Upper lobe of right lung (tissue), 1 donor: ENCODE results near the gene SLC35G3. TPM values are rescaled to one million over a fixed set of nuclear protein-coding genes. Genes with fewer than 3 reads are reported as not detected.

Experiments
- ATAC-seq: fragments of 200-7000 bp; cut with Tn5 transposase; one replicate; pipeline ENCODE4 v1.9.1; 2020; ENCODE audit warnings: mild to moderate bottlenecking, moderate library complexity
- DNase-seq: peaks from one replicate; pipeline ENCODE4 v3.0.0-alpha.2; 2020
- H3K27ac ChIP-seq: fragments of 200-600 bp; one replicate; pipeline ENCODE4 v1.8.0; 2022
- H3K27me3 ChIP-seq: fragments of 200-600 bp; one replicate; pipeline ENCODE4 v1.8.0; 2022; ENCODE audit warnings: mild to moderate bottlenecking
- H3K36me3 ChIP-seq: fragments of 200-600 bp; one replicate; pipeline ENCODE4 v1.8.0; 2022
- H3K4me1 ChIP-seq: fragments of 200-600 bp; one replicate; pipeline ENCODE4 v1.8.0; 2022
- H3K4me3 ChIP-seq: fragments of 200-600 bp; one replicate; pipeline ENCODE4 v1.8.0; 2022; ENCODE audit warnings: mild to moderate bottlenecking
- H3K9me3 ChIP-seq: fragments of 200-600 bp; one replicate; pipeline ENCODE4 v1.8.0; 2022
- CTCF ChIP-seq: fragments of 200-600 bp; IDR thresholded peaks from one replicate; pipeline ENCODE4 v1.8.0; 2022; ENCODE audit warnings: antibody characterized with exemption
- intact Hi-C: fragments of 100-400 bp; cut with DNase I; formaldehyde crosslinking; loops from one replicate; pipeline ENCODE4 v1.11.0; 2022
- total RNA-seq: library from RNA; stranded (reverse); fragmentation: NEBNext Ultra II Directional; extraction: Animal tissue kit (Norgen Biotek cat#: 25700); gene quantifications from one replicate; pipeline ENCODE4 v1.2.1, GENCODE V29; 2021
- donor health status: DM: no; HTN: yes; CAD: no; lungs with severe emphysema.

The SLC35G3 gene
- total RNA-seq, 1 donor from 2014 or later, result not detected

- no peak for TF ChIP-seq CTCF
- H3K36me3 ChIP-seq, result no peaks in the 10 kb centered on the region
- intact Hi-C loops, result no loop called here
- no peak overlapping the region for H3K27ac ChIP-seq
- no peaks in the 10 kb centered on the region for H3K9me3 ChIP-seq
- no peak overlapping the region for H3K4me3 ChIP-seq
- DNase-seq, result no peak
- no peaks in the 10 kb centered on the region for H3K27me3 ChIP-seq
- no peak for ATAC-seq
- no peaks in the 10 kb centered on the region for H3K4me1 ChIP-seq
Observed at GRCh38 chr17:35149941-35150340, 44.3 kb downstream of the SLC35G3 start.

GRCh38 chr17:35148144-35148543 lies 46.0 kb downstream of the SLC35G3 start:
- intact Hi-C loops, result no loop called here
- TF ChIP-seq CTCF, result no peak
- Histone ChIP-seq H3K27me3 (no peaks in the 10 kb centered on the region), H3K36me3 (no peaks in the 10 kb centered on the region), H3K4me1 (no peaks in the 10 kb centered on the region), H3K9me3 (no peaks in the 10 kb centered on the region), H3K4me3 (no peak overlapping the region), H3K27ac (no peak overlapping the region)
- DNase-seq (no peak), ATAC-seq (no peak)

GRCh38 chr17:35147375-35147905 lies 46.8 kb downstream of the SLC35G3 start, which contains the start of gene UNC45B:
TSS of gene UNC45B (plus strand) at chr17:35147817. CDS start at chr17:35148264, 447 bp downstream.
- Histone ChIP-seq H3K36me3 (no peaks in the 10 kb centered on the region), H3K4me3 (no peak within 1 kb of the TSS), H3K9me3 (no peaks in the 10 kb centered on the region), H3K27ac (no peak within 1 kb of the TSS), H3K27me3 (no peaks in the 10 kb centered on the region), H3K4me1 (no peaks in the 10 kb centered on the region)
- intact Hi-C loops, result no loop called here
- no peak for DNase-seq
- peak; percentile 10 for ATAC-seq
- no peak for TF ChIP-seq CTCF

- no peak for DNase-seq
- Histone ChIP-seq H3K9me3 (no peaks in the 10 kb centered on the region), H3K27ac (no peak overlapping the region), H3K4me1 (peaks cover under 1% of the 10 kb centered on the region), H3K27me3 (no peaks in the 10 kb centered on the region), H3K4me3 (no peak overlapping the region), H3K36me3 (no peaks in the 10 kb centered on the region)
- intact Hi-C loops, result no loop called here
- no peak for TF ChIP-seq CTCF
- ATAC-seq, result no peak
Observed at GRCh38 chr17:35146214-35146833, 47.9 kb downstream of the SLC35G3 start.

GRCh38 chr17:35144840-35145239 lies 49.4 kb downstream of the SLC35G3 start:
- DNase-seq (no peak), ATAC-seq (no peak)
- Histone ChIP-seq H3K36me3 (no peaks in the 10 kb centered on the region), H3K27me3 (no peaks in the 10 kb centered on the region), H3K4me1 (peaks cover 13% of the 10 kb centered on the region), H3K4me3 (no peak overlapping the region), H3K9me3 (no peaks in the 10 kb centered on the region), H3K27ac (no peak overlapping the region)
- no peak for TF ChIP-seq CTCF
- intact Hi-C loops, result no loop called here

Other genes with a start within 250 kb of the SLC35G3 start
- 1.7 TPM for gene CCT6B, start 232.9 kb downstream of the SLC35G3 start, total RNA-seq
- gene ZNF830, start 232.9 kb downstream of the SLC35G3 start, total RNA-seq, result 19.6 TPM
- gene LIG3, start 213.9 kb downstream of the SLC35G3 start, total RNA-seq, result 29.7 TPM
- 27.9 TPM for gene RFFL, start 130.7 kb downstream of the SLC35G3 start, total RNA-seq
- gene RAD51D, start 74.5 kb downstream of the SLC35G3 start, total RNA-seq, result 19.1 TPM
- not detected for gene FNDC8, start 72.8 kb downstream of the SLC35G3 start, total RNA-seq
- 10.1 TPM for gene NLE1, start 52.1 kb downstream of the SLC35G3 start, total RNA-seq
- gene UNC45B, start 46.6 kb downstream of the SLC35G3 start, total RNA-seq, result 0.14 TPM
- gene SLFN5, start 48.7 kb upstream of the SLC35G3 start, total RNA-seq, result 58.4 TPM
- 75.7 TPM for gene SLFN11, start 179.2 kb upstream of the SLC35G3 start, total RNA-seq
- 12.4 TPM for gene SLFN12, start 238.1 kb upstream of the SLC35G3 start, total RNA-seq